Measurements from ENCODE around the gene SLC7A6OS. TPM values are rescaled to one million over a fixed set of nuclear protein-coding genes. Genes with fewer than 3 reads are reported as not detected.
A peak's percentile ranks its signal among the peaks of the same experiment; 100 is the strongest.

The SLC7A6OS gene
- total and polyA plus RNA-seq, 2 experiments from 2014 or later = 8.8 to 18.9 TPM

- Histone ChIP-seq H3K9me2 (replicated peaks; ENCODE audit: insufficient read depth) (no peaks in the 10 kb centered on the region), H2AFZ (no peak overlapping the region), H3K79me2 (no peaks in the 10 kb centered on the region), H3K36me3 (replicated peaks; ENCODE audit: insufficient read depth, low read depth) (no peaks in the 10 kb centered on the region), H3K27ac (peak overlapping the region; percentile 44), H3K4me1 (ENCODE audit: insufficient read depth) (peaks cover 30% of the 10 kb centered on the region), H3K9me3 (ENCODE audit: low read depth) (no peaks in the 10 kb centered on the region), H3K4me3 (no peak overlapping the region), H4K20me1 (ENCODE audit: insufficient read depth, poor library complexity, severe bottlenecking) (no peaks in the 10 kb centered on the region), H3K27me3 (no peaks in the 10 kb centered on the region), H3K4me2 (peak overlapping the region; percentile 27)
- WGBS (ENCODE audit: low lambda C conversion rate, missing lambda C conversion rate) = 45% methylated on average over 5 of the region's 5 CpGs
- TF ChIP-seq CTCF (IDR thresholded peaks at IDR 0.05; ENCODE audit: poor library complexity) (no peak), EZH2 (IDR thresholded peaks at IDR 0.05; ENCODE audit: borderline replicate concordance) (no peak), EZH2phosphoT487 (IDR thresholded peaks at IDR 0.05; ENCODE audit: low read depth, severe bottlenecking, unreplicated experiment) (no peak)
- peak; percentile 69 for DNase-seq (ENCODE audit: low spot score)
These were observed 11.7 kb downstream of the SLC7A6OS start for GRCh38 chr16:68298907-68299561.

GRCh38 chr16:68298312-68298711 is 12.4 kb downstream of the SLC7A6OS start:
- Histone ChIP-seq H3K79me2 (no peaks in the 10 kb centered on the region), H4K20me1 (ENCODE audit: insufficient read depth, poor library complexity, severe bottlenecking) (no peaks in the 10 kb centered on the region), H3K4me1 (ENCODE audit: insufficient read depth) (peaks cover 30% of the 10 kb centered on the region), H3K27ac (peak overlapping the region; percentile 44), H3K27me3 (no peaks in the 10 kb centered on the region), H2AFZ (no peak overlapping the region), H3K4me2 (no peak overlapping the region), H3K9me2 (replicated peaks; ENCODE audit: insufficient read depth) (no peaks in the 10 kb centered on the region), H3K4me3 (no peak overlapping the region), H3K36me3 (replicated peaks; ENCODE audit: insufficient read depth, low read depth) (no peaks in the 10 kb centered on the region), H3K9me3 (ENCODE audit: low read depth) (no peaks in the 10 kb centered on the region)
- no peak for DNase-seq (ENCODE audit: low spot score)
- 97% methylated on average over 3 of the region's 3 CpGs for WGBS (ENCODE audit: low lambda C conversion rate, missing lambda C conversion rate)
- TF ChIP-seq CTCF (IDR thresholded peaks at IDR 0.05; ENCODE audit: poor library complexity) = no peak
- no peak for TF ChIP-seq EZH2phosphoT487 (IDR thresholded peaks at IDR 0.05; ENCODE audit: low read depth, severe bottlenecking, unreplicated experiment)

DNA sequence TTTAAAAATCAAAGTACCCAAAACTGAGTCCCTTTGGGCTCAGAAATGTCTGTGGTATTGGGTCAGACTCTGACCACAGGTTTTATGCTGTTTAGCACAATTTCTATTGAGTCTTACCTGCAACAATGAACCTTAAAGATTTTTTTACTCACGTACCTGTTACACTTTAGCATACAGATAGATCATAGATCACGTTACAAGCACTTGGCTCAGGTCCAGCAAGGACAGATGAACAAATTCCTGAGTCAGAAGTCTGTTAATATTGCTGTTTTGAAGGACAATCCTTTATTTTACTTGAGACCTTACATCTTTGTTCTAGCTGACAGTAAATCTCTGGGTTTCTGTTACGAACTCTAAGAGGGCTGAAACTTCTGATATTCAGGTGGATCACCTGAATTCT is 12.8 kb downstream of the SLC7A6OS start:
- H3K36me3 ChIP-seq (replicated peaks; ENCODE audit: insufficient read depth, low read depth) = no peaks in the 10 kb centered on the region
- TF ChIP-seq EZH2phosphoT487 (IDR thresholded peaks at IDR 0.05; ENCODE audit: low read depth, severe bottlenecking, unreplicated experiment) (no peak), EZH2 (IDR thresholded peaks at IDR 0.05; ENCODE audit: borderline replicate concordance) (no peak)

DNA sequence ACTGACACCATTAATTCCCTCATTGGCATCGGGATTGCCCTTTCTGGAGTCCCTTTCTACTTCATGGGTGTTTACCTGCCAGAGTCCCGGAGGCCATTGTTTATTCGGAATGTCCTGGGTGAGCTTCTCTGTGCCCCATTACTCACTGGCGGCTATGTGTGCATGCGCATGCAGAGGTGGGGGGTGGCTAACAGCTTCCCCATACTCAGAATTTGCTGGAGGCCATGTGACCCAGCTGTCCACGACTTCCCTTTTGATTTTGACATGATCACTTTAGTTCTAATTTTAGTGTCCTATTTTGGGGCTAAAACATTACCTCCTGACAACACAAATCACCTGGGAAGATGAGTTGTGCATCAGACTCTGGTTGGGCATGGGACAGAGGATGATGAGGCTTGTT is 14.1 kb downstream of the SLC7A6OS start:
- H3K9me2 ChIP-seq (replicated peaks; ENCODE audit: insufficient read depth) = no peaks in the 10 kb centered on the region
- H3K4me1 ChIP-seq (ENCODE audit: insufficient read depth) = peaks cover 30% of the 10 kb centered on the region
- TF ChIP-seq EZH2 (IDR thresholded peaks at IDR 0.05; ENCODE audit: borderline replicate concordance) = no peak
- no peak for TF ChIP-seq CTCF (IDR thresholded peaks at IDR 0.05; ENCODE audit: poor library complexity)
- H3K27ac ChIP-seq = no peak overlapping the region
- no peak overlapping the region for H3K4me3 ChIP-seq
- no peaks in the 10 kb centered on the region for H3K36me3 ChIP-seq (replicated peaks; ENCODE audit: insufficient read depth, low read depth)
- no peaks in the 10 kb centered on the region for H3K79me2 ChIP-seq
- no peaks in the 10 kb centered on the region for H3K9me3 ChIP-seq (ENCODE audit: low read depth)
- H2AFZ ChIP-seq = no peak overlapping the region
- WGBS (ENCODE audit: low lambda C conversion rate, missing lambda C conversion rate) = 89% methylated on average over 6 of the region's 6 CpGs
- H3K27me3 ChIP-seq = no peaks in the 10 kb centered on the region
- DNase-seq (ENCODE audit: low spot score) = no peak
- no peaks in the 10 kb centered on the region for H4K20me1 ChIP-seq (ENCODE audit: insufficient read depth, poor library complexity, severe bottlenecking)
- H3K4me2 ChIP-seq = no peak overlapping the region

More for the DNA sequence above, 12.8 kb downstream of the SLC7A6OS start:
- Histone ChIP-seq H3K27ac (peak overlapping the region; percentile 44), H3K27me3 (no peaks in the 10 kb centered on the region), H3K4me3 (no peak overlapping the region), H4K20me1 (ENCODE audit: insufficient read depth, poor library complexity, severe bottlenecking) (no peaks in the 10 kb centered on the region), H3K79me2 (no peaks in the 10 kb centered on the region), H3K4me1 (ENCODE audit: insufficient read depth) (peaks cover 30% of the 10 kb centered on the region), H3K9me2 (replicated peaks; ENCODE audit: insufficient read depth) (no peaks in the 10 kb centered on the region), H3K9me3 (ENCODE audit: low read depth) (no peaks in the 10 kb centered on the region), H2AFZ (no peak overlapping the region), H3K4me2 (no peak overlapping the region)
- WGBS (ENCODE audit: low lambda C conversion rate, missing lambda C conversion rate) = 69% methylated on average over 3 of the region's 3 CpGs
- DNase-seq (ENCODE audit: low spot score) = peak; percentile 23
